ENCODE data around the gene PALM2AKAP2.

Gene PALM2AKAP2

DNA sequence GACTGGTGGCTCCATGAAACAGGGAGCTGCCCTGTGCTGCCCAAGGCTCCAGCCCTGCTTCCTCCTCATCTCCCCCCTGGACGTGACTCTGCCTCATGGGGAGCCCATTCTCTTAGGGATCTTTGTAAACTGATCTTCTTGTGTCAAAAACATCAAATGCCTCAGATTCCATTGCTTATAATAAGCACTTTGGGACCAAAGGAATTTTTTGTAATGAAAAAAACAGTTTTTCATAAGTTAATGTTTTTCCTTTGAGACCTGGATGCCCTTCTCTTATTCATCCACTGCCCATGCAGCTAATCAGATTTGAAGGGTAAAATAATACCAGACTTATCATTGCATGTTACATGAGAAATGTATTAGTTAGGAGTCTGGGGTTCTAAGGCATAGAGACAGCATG lies 41.7 kb downstream of the PALM2AKAP2 start:
- TF ChIP-seq YY1 (IDR thresholded peaks at IDR 0.05; ENCODE audit: low read depth): no peak

DNA sequence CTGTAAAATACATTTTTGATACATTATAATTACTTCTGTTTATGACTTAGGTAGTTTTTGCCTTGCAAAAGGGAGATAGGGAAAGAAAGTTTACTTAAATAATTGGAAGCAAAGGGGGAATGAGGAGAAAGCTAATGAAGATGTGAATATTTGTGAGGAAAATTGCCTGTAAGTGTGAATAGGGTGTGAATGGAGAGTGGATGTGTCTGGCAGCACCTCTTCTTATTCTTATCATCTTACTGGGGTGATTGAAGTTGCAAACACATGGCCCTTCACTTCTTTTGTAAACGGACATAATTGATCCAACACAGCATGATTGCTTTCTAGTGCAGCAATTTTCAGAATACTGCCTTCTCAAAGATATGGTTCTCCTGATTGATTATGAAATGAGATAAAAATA lies 46.6 kb downstream of the PALM2AKAP2 start:
- no peak for TF ChIP-seq FOXM1 (IDR thresholded peaks at IDR 0.05; ENCODE audit: borderline replicate concordance, low read depth)
- TF ChIP-seq EGR1 (IDR thresholded peaks at IDR 0.05): no peak
- no peak for TF ChIP-seq TCF12 (IDR thresholded peaks at IDR 0.05; ENCODE audit: low read depth)
- TF ChIP-seq, protein P1, sequence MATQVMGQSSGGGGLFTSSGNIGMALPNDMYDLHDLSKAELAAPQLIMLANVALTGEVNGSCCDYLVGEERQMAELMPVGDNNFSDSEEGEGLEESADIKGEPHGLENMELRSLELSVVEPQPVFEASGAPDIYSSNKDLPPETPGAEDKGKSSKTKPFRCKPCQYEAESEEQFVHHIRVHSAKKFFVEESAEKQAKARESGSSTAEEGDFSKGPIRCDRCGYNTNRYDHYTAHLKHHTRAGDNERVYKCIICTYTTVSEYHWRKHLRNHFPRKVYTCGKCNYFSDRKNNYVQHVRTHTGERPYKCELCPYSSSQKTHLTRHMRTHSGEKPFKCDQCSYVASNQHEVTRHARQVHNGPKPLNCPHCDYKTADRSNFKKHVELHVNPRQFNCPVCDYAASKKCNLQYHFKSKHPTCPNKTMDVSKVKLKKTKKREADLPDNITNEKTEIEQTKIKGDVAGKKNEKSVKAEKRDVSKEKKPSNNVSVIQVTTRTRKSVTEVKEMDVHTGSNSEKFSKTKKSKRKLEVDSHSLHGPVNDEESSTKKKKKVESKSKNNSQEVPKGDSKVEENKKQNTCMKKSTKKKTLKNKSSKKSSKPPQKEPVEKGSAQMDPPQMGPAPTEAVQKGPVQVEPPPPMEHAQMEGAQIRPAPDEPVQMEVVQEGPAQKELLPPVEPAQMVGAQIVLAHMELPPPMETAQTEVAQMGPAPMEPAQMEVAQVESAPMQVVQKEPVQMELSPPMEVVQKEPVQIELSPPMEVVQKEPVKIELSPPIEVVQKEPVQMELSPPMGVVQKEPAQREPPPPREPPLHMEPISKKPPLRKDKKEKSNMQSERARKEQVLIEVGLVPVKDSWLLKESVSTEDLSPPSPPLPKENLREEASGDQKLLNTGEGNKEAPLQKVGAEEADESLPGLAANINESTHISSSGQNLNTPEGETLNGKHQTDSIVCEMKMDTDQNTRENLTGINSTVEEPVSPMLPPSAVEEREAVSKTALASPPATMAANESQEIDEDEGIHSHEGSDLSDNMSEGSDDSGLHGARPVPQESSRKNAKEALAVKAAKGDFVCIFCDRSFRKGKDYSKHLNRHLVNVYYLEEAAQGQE (IDR thresholded peaks at IDR 0.05; ENCODE audit: low read depth): no peak
- TF ChIP-seq NFIC (IDR thresholded peaks at IDR 0.05): no peak
- TF ChIP-seq YY1 (IDR thresholded peaks at IDR 0.05; ENCODE audit: low read depth): no peak
- no peak for TF ChIP-seq CEBPB (IDR thresholded peaks at IDR 0.05)
- no peak for TF ChIP-seq RAD21 (IDR thresholded peaks at IDR 0.05; ENCODE audit: low read depth)
- TF ChIP-seq, protein P2, sequence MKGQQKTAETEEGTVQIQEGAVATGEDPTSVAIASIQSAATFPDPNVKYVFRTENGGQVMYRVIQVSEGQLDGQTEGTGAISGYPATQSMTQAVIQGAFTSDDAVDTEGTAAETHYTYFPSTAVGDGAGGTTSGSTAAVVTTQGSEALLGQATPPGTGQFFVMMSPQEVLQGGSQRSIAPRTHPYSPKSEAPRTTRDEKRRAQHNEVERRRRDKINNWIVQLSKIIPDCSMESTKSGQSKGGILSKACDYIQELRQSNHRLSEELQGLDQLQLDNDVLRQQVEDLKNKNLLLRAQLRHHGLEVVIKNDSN (IDR thresholded peaks at IDR 0.05): no peak
- no peak for TF ChIP-seq ZBTB7A (IDR thresholded peaks at IDR 0.05; ENCODE audit: low read depth)
- TF ChIP-seq CREB1 (IDR thresholded peaks at IDR 0.05; ENCODE audit: low read depth): no peak
- TF ChIP-seq, protein P3, sequence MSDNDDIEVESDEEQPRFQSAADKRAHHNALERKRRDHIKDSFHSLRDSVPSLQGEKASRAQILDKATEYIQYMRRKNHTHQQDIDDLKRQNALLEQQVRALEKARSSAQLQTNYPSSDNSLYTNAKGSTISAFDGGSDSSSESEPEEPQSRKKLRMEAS (IDR thresholded peaks at IDR 0.05): no peak
- no peak for TF ChIP-seq EP300 (IDR thresholded peaks at IDR 0.05; ENCODE audit: borderline replicate concordance)
- TF ChIP-seq TEAD4 (IDR thresholded peaks at IDR 0.05): no peak
- no peak for TF ChIP-seq TAF1 (IDR thresholded peaks at IDR 0.05; ENCODE audit: low read depth)

DNA sequence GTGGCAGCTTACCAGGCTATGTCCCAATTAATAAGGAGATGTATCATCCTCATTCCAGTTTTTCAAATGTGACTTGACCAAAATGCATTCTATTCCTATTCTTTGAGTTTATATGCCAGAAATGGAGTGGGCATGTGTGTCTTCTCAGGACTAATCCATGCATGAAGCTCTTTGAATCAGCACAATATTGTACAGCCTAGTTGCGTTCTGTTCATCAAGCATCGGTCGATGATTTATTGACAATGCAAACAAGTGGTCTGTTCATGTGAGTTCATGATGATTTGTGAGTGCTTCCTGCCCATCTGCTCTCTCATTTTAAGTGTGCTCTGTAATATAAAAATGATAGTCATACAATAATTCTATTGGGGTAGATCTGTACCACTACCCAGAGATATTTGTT lies 48.3 kb downstream of the PALM2AKAP2 start:
- TF ChIP-seq CREB1 (IDR thresholded peaks at IDR 0.05; ENCODE audit: low read depth): no peak
- TF ChIP-seq TAF1 (IDR thresholded peaks at IDR 0.05; ENCODE audit: low read depth): no peak
- TF ChIP-seq EP300 (IDR thresholded peaks at IDR 0.05; ENCODE audit: borderline replicate concordance): no peak
- no peak for TF ChIP-seq ZBTB7A (IDR thresholded peaks at IDR 0.05; ENCODE audit: low read depth)
- no peak for TF ChIP-seq TCF12 (IDR thresholded peaks at IDR 0.05; ENCODE audit: low read depth)
- no peak for TF ChIP-seq TEAD4 (IDR thresholded peaks at IDR 0.05)
- no peak for TF ChIP-seq RAD21 (IDR thresholded peaks at IDR 0.05; ENCODE audit: low read depth)
- no peak for TF ChIP-seq CEBPB (IDR thresholded peaks at IDR 0.05)
- no peak for TF ChIP-seq EGR1 (IDR thresholded peaks at IDR 0.05)
- TF ChIP-seq, protein P2 (IDR thresholded peaks at IDR 0.05): no peak
- TF ChIP-seq, protein P1 (IDR thresholded peaks at IDR 0.05; ENCODE audit: low read depth): no peak
- TF ChIP-seq, protein P3 (IDR thresholded peaks at IDR 0.05): no peak
- TF ChIP-seq YY1 (IDR thresholded peaks at IDR 0.05; ENCODE audit: low read depth): no peak
- TF ChIP-seq NFIC (IDR thresholded peaks at IDR 0.05): no peak
- no peak for TF ChIP-seq FOXM1 (IDR thresholded peaks at IDR 0.05; ENCODE audit: borderline replicate concordance, low read depth)

Data from Ishikawa (cell line).